T-cell (primary cell): ENCODE data around the gene SCAP. TPM values are rescaled to one million over a fixed set of nuclear protein-coding genes. Genes with fewer than 3 reads are reported as not detected.
A peak's percentile ranks its signal among the peaks of the same experiment; 100 is the strongest.
"Not testable (repeated sequence)": the region's sequence is repeated elsewhere in the genome, so short reads cannot be mapped to it uniquely, and the experiment has no call there.

Experiments
- ATAC-seq, 4 experiments: fragments of 200-7000 bp in 3 of 4; fragments of 150-1000 bp in 1 of 4; cut with Tn5 transposase; replicated peaks in 1 of 4; 1 replicate in 3 of 4; 2 replicates in 1 of 4; pipeline ENCODE4 v1.10.0; 2021; ENCODE audit warnings: moderate library complexity in 3 of 4, mild to moderate bottlenecking in 2 of 4, moderate number of reproducible peaks in 1 of 4
- CTCF ChIA-PET, 2 donors: fragments of 300-600 bp; sonication (Branson Sonifier 250); formaldehyde crosslinking; loops; one replicate each; lab custom pipeline; 2022; ENCODE audit warnings: antibody characterized with exemption in 2 of 2; lab: Charles Lee
- POLR2A ChIA-PET, 2 donors: fragments of 300-600 bp; sonication (Branson Sonifier 250); formaldehyde crosslinking; loops; one replicate each; lab custom pipeline; 2022; ENCODE audit warnings: antibody characterized with exemption in 2 of 2; lab: Charles Lee
- DNase-seq, 35 experiments: peaks; one replicate each; pipeline versions ENCODE4 v3.0.0 to v3.0.0-alpha.2; 2013 to 2023
- H3K27ac ChIP-seq: one replicate; pipeline ENCODE4 v1.5.1; 2013; ENCODE audit warnings: low read length
- H3K27me3 ChIP-seq, 2 experiments: replicated peaks in 1 of 2; 1 replicate in 1 of 2; 2 replicates in 1 of 2; pipeline versions ENCODE4 v1.6.1 to v1.7.0; 2013; ENCODE audit warnings: low read length in 1 of 2, mixed read lengths in 1 of 2; ENCODE audit not compliant: control insufficient read depth in 2 of 2, insufficient read depth in 2 of 2; ENCODE audit errors: extremely low read depth in 1 of 2
- H3K36me3 ChIP-seq, 2 donors: 1 replicate in 1 of 2; 2 replicates in 1 of 2; pipeline versions ENCODE4 v1.6.1 to v1.7.0; 2013; ENCODE audit warnings: low read length in 1 of 2; ENCODE audit not compliant: control insufficient read depth in 2 of 2, insufficient read depth in 1 of 2; ENCODE audit errors: extremely low read depth in 1 of 2
- H3K4me1 ChIP-seq, 2 experiments: 1 replicate in 1 of 2; 2 replicates in 1 of 2; pipeline versions ENCODE4 v1.6.1 to v1.7.0; 2013; ENCODE audit warnings: low read length in 2 of 2, mixed read lengths in 1 of 2; ENCODE audit not compliant: insufficient read depth in 2 of 2, control insufficient read depth in 1 of 2; ENCODE audit errors: extremely low read depth in 1 of 2
- H3K4me3 ChIP-seq, 2 donors: 1 replicate in 1 of 2; 2 replicates in 1 of 2; pipeline versions ENCODE4 v1.5.1 to v1.7.0; 2013; ENCODE audit warnings: mild to moderate bottlenecking in 2 of 2, low read length in 1 of 2, moderate library complexity in 1 of 2; ENCODE audit not compliant: control insufficient read depth in 1 of 2; ENCODE audit errors: extremely low read depth in 1 of 2
- H3K9me3 ChIP-seq: 2 replicates; pipeline ENCODE4 v1.7.0; 2013
- H3K27ac Mint-ChIP-seq, 2 donors: one replicate each; pipeline ENCODE4 v1.8.0; 2020 to 2021; ENCODE audit warnings: mild to moderate bottlenecking in 2 of 2, mixed read lengths in 2 of 2
- H3K27me3 Mint-ChIP-seq, 2 donors: one replicate each; pipeline ENCODE4 v1.8.0; 2021 to 2022; ENCODE audit warnings: mixed read lengths in 2 of 2
- H3K36me3 Mint-ChIP-seq: one replicate; pipeline ENCODE4 v1.8.0; 2021; ENCODE audit warnings: mixed read lengths
- H3K4me1 Mint-ChIP-seq, 3 donors: one replicate each; pipeline ENCODE4 v1.8.0; 2020 to 2022; ENCODE audit warnings: mixed read lengths in 3 of 3, mild to moderate bottlenecking in 1 of 3
- H3K4me3 Mint-ChIP-seq, 3 donors: one replicate each; pipeline ENCODE4 v1.8.0; 2020 to 2022; ENCODE audit warnings: mild to moderate bottlenecking in 3 of 3, mixed read lengths in 3 of 3, moderate library complexity in 3 of 3
- H3K9me3 Mint-ChIP-seq, 3 donors: one replicate each; pipeline ENCODE4 v1.8.0; 2020 to 2022; ENCODE audit warnings: mixed read lengths in 3 of 3
- WGBS: methylation state at CpG from one replicate; pipeline ENCODE4 v1.1.5; 2013; ENCODE audit warnings: missing lambda C conversion rate; ENCODE audit not compliant: insufficient coverage; 5-methylcytosine and 5-hydroxymethylcytosine counted together
- total RNA-seq, 35 experiments: library from RNA in 6 of 35; stranded (reverse) in 6 of 35; fragments of 120-200 nt in 1 of 35; gene quantifications; one replicate each; pipeline versions ENCODE4 v1.2.1 to v1.2.4 and lab custom pipeline; 2013 to 2026

The SCAP gene
- total RNA-seq, 5 donors from 2014 or later (not counting 1 experiment from before 2014, with no cell fraction given), result 86.6 to 108 (median 95.3) TPM

DNA sequence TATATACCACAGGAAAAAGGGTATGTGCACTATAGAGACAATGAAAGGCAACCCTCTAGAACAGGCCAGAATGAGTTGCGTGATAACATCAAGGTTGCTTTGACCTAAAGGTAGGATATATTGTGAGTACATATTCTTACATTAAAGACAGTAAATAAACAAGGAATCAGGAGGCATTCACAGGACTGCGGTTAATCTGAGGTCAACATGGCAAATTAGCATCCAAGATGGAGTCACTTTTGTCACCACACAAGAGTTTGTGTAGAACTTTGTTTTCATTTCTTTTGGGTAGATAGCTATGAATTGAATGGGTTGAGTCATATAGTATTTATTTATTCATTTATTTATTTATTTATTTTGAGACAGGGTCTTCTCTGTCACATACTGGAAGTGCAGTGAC, 11.5 kb upstream of the SCAP start:
- H3K4me3 Mint-ChIP-seq, result no peak overlapping the region
- Histone ChIP-seq H3K9me3 (no peaks in the 10 kb centered on the region), H3K4me3 (no peak overlapping the region), H3K4me1 (no peaks in the 10 kb centered on the region), H3K27ac (no peak overlapping the region), H3K36me3 (peaks cover 0 to 7% of the 10 kb centered on the region in 2 donors), H3K27me3 (no peaks in the 10 kb centered on the region)
- no peak for DNase-seq
- POLR2A ChIA-PET, result no interaction called here
- CTCF ChIA-PET, result interaction anchor here in 1 of 2 donors (0.5 kb wide), 1 partner anchor 748 kb away, joined by 3 read pairs; no protein-coding TSS in a partner anchor
- ATAC-seq, result no peak
- no peaks in the 10 kb centered on the region for H3K27me3 Mint-ChIP-seq
- H3K36me3 Mint-ChIP-seq, result peaks cover 4% of the 10 kb centered on the region
- no peak overlapping the region for H3K27ac Mint-ChIP-seq
- no CpG with 5 or more reads among the region's 2 CpGs for WGBS
- H3K9me3 Mint-ChIP-seq, result no peaks in the 10 kb centered on the region
- H3K4me1 Mint-ChIP-seq, result no peaks in the 10 kb centered on the region

DNA sequence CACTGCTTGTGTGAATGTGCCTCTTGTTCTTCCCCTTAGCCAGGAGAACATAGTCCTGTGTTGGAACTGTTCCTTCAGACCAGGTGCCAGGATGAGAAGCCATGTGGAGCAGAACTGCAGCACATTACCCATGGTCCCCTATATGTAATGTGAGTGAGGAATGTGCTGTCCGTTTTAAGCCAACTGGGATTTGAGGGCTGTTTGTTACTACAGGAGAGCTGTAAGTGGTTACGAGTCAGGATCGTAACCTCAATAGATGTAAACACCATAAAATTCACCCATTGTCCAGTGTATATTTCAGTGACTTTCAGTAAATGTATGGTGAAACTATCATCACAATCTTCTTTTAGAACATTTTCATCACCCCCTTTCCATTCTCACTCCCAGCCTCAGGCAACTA, 10.1 kb upstream of the SCAP start:
- H3K9me3 Mint-ChIP-seq, result no peaks in the 10 kb centered on the region
- no peaks in the 10 kb centered on the region for H3K27me3 Mint-ChIP-seq
- H3K4me1 Mint-ChIP-seq, result no peaks in the 10 kb centered on the region
- peaks cover 0 to 4% of the 10 kb centered on the region in 2 donors for H3K36me3 ChIP-seq
- H3K9me3 ChIP-seq, result no peaks in the 10 kb centered on the region
- H3K27ac ChIP-seq, result no peak overlapping the region
- DNase-seq (no peak), ATAC-seq (no peak)
- ChIA-PET POLR2A (interaction anchor here in 1 of 2 donors (0.6 kb wide), 1 partner anchor 287 kb away, joined by 5 read pairs; no protein-coding TSS in a partner anchor), CTCF (no interaction called here)
- H3K27ac Mint-ChIP-seq, result no peak overlapping the region
- no peaks in the 10 kb centered on the region for H3K27me3 ChIP-seq
- H3K4me3 ChIP-seq, result no peak overlapping the region
- no CpG with 5 or more reads among the region's 3 CpGs for WGBS
- H3K4me3 Mint-ChIP-seq, result no peak overlapping the region
- peaks cover 4% of the 10 kb centered on the region for H3K36me3 Mint-ChIP-seq
- no peaks in the 10 kb centered on the region for H3K4me1 ChIP-seq

DNA sequence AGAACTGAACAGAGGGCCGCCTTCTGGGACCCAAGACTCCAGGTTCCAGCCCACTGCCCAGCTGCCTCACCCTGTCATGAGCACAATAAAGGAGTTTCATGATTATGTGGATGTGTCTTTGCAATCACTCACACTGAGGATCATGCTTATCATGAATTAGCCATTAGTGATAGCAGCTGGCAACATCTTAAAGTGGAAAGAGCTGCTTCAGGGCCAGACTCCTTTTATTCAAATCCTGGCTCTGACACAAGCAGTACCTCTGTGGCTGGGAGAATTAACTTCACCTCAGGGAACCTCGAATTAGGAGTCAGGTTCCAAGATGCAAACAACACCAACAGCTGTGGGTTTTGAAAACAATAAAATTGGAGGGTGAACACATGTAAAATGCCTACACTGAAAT, 6.6 kb upstream of the SCAP start:
- H3K4me3 Mint-ChIP-seq, result no peak overlapping the region
- DNase-seq (no peak), ATAC-seq (no peak)
- ChIA-PET POLR2A (interaction anchor here in 1 of 2 donors (0.6 kb wide), 1 partner anchor 53 kb away, joined by 3 read pairs; no protein-coding TSS in a partner anchor), CTCF (no interaction called here)
- H3K27me3 Mint-ChIP-seq, result no peaks in the 10 kb centered on the region
- H3K27ac ChIP-seq, result no peak overlapping the region
- no peaks in the 10 kb centered on the region for H3K36me3 ChIP-seq
- no peaks in the 10 kb centered on the region for H3K9me3 Mint-ChIP-seq
- H3K4me3 ChIP-seq, result no peak overlapping the region
- peaks cover 3% of the 10 kb centered on the region for H3K36me3 Mint-ChIP-seq
- H3K4me1 ChIP-seq, result no peaks in the 10 kb centered on the region
- H3K27ac Mint-ChIP-seq, result no peak overlapping the region
- no peaks in the 10 kb centered on the region for H3K27me3 ChIP-seq
- no peaks in the 10 kb centered on the region for H3K9me3 ChIP-seq
- WGBS, result 100% methylated on average over 1 of the region's 2 CpGs
- H3K4me1 Mint-ChIP-seq, result peaks cover 0 to 2% (median 0%) of the 10 kb centered on the region in 3 donors

DNA sequence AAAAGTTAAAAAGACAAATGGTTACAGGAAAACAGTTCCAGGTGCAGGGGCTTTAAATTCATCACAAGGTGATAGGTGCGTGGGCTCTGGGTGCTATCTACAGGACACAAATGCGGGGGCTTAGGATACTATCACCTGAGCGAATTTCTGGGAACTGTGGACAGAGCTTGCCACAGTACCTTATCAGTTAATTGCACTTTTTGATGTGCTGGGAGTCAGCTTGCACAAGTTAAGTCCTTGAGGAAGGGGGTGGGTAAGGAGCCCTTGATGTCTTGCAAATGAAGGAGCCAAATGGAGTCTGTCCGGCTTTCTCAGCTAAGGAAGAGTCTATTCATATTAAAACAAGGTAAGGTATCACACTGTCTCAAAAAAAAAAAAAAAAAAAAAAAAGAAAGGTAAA, 6.0 kb upstream of the SCAP start:
- POLR2A ChIA-PET, result interaction anchor here in 1 of 2 donors (0.6 kb wide), 1 partner anchor 31 kb away, joined by 4 read pairs; no protein-coding TSS in a partner anchor
- H3K36me3 ChIP-seq, DNase-seq, H3K9me3 ChIP-seq, H3K36me3 Mint-ChIP-seq, H3K4me1 Mint-ChIP-seq, H3K4me3 ChIP-seq, H3K27ac Mint-ChIP-seq, H3K9me3 Mint-ChIP-seq, CTCF ChIA-PET, H3K27ac ChIP-seq, H3K4me3 Mint-ChIP-seq, H3K4me1 ChIP-seq, ATAC-seq, H3K27me3 ChIP-seq, H3K27me3 Mint-ChIP-seq: not testable (repeated sequence)
- WGBS, result 94% methylated on average over 2 of the region's 4 CpGs

DNA sequence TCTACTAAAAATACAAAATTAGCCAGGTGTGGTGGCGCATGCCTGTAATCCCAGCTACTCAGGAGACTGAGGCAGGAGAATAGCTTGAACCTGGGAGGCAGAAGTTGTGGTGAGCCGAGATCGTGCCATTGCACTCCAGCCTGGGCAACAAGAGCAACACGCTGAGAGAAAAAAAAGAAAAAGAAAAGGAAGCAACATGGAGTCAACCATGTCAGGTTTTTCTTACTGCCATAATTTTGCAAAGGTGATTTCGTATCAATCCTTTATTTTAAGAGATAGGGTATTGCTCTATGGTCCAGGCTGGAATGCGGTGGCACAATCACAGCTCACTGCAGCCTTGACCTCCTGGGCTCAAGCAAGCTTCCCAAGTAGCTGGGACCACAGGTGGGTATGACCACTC, 4.5 kb upstream of the SCAP start:
- DNase-seq, POLR2A ChIA-PET, CTCF ChIA-PET, ATAC-seq, H3K4me3 Mint-ChIP-seq, H3K27ac Mint-ChIP-seq, H3K36me3 ChIP-seq, H3K27me3 Mint-ChIP-seq, H3K36me3 Mint-ChIP-seq, H3K27me3 ChIP-seq, H3K27ac ChIP-seq, H3K9me3 ChIP-seq, H3K9me3 Mint-ChIP-seq, H3K4me3 ChIP-seq: not testable (repeated sequence)
- peaks cover 12% of the 10 kb centered on the region in 3 donors for H3K4me1 Mint-ChIP-seq
- 91% methylated on average over 3 of the region's 6 CpGs for WGBS
- peaks cover 6 to 13% of the 10 kb centered on the region in 2 experiments for H3K4me1 ChIP-seq

DNA sequence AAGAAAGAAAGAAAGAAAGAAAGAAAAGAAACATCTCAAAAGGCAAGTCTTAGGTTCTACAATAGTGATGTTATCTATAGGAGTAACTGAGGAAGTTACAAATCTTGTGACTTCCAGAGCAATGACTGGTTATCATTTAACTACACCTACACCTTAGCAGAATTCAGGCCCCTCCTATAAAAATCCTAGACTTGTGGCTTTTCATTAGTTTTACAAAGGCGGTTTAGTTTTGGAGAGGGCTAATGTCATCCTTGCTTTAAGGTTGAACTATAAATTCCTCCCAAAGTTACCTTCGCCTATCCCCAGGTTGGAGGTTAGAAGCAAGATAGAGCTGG, 4.1 kb upstream of the SCAP start:
- Histone ChIP-seq H3K36me3 (no peaks in the 10 kb centered on the region), H3K27me3 (no peaks in the 10 kb centered on the region), H3K27ac (no peak overlapping the region), H3K4me3 (no peak overlapping the region), H3K4me1 (peaks cover 7 to 17% of the 10 kb centered on the region in 2 experiments), H3K9me3 (no peaks in the 10 kb centered on the region)
- H3K4me1 Mint-ChIP-seq, result peaks cover 16 to 17% (median 16%) of the 10 kb centered on the region in 3 donors
- POLR2A ChIA-PET, result interaction anchor here in 1 of 2 donors (0.5 to 0.7 kb wide), 2 partner anchors 300 to 1181 kb away, joined by 4 to 11 read pairs; no protein-coding TSS in a partner anchor
- H3K27me3 Mint-ChIP-seq, result no peaks in the 10 kb centered on the region
- DNase-seq, result no peak
- no peaks in the 10 kb centered on the region for H3K36me3 Mint-ChIP-seq
- CTCF ChIA-PET, result no interaction called here
- no peak overlapping the region for H3K4me3 Mint-ChIP-seq
- WGBS, result no CpG with 5 or more reads among the region's 2 CpGs
- no peak for ATAC-seq
- no peak overlapping the region for H3K27ac Mint-ChIP-seq
- H3K9me3 Mint-ChIP-seq, result no peaks in the 10 kb centered on the region

- Histone ChIP-seq H3K4me1 (peaks cover 15 to 31% of the 10 kb centered on the region in 2 experiments), H3K27ac (no peak overlapping the region), H3K9me3 (no peaks in the 10 kb centered on the region), H3K4me3 (no peak overlapping the region), H3K27me3 (no peaks in the 10 kb centered on the region), H3K36me3 (no peaks in the 10 kb centered on the region)
- H3K9me3 Mint-ChIP-seq, result no peaks in the 10 kb centered on the region
- no peaks in the 10 kb centered on the region for H3K36me3 Mint-ChIP-seq
- DNase-seq (no peak), ATAC-seq (no peak)
- no peak overlapping the region for H3K27ac Mint-ChIP-seq
- H3K4me3 Mint-ChIP-seq, result peak overlapping the region in 2 of 3 donors; percentile 9 to 19
- CTCF ChIA-PET, result interaction anchor here in 1 of 2 donors (0.6 kb wide), 1 partner anchor 57 kb away, joined by 3 read pairs; no protein-coding TSS in a partner anchor
- POLR2A ChIA-PET, result no interaction called here
- H3K27me3 Mint-ChIP-seq, result no peaks in the 10 kb centered on the region
- H3K4me1 Mint-ChIP-seq, result peaks cover 31 to 33% (median 32%) of the 10 kb centered on the region in 3 donors
These were observed 2.3 kb upstream of the SCAP start for GRCh38 chr3:47478022-47478421.
